HEK293 (cell line): ENCODE data around the gene TTLL7.

Experiments
- CTCF ChIA-PET: fragments of 350-600 bp; formaldehyde crosslinking; extraction: SDS; loops from one replicate; lab custom pipeline; 2021; ENCODE audit warnings: antibody characterized with exemption; lab: Yijun Ruan, JAX
- POLR2A ChIA-PET: fragments of 300-600 bp; formaldehyde crosslinking; extraction: SDS; loops from one replicate; lab custom pipeline; 2020; ENCODE audit warnings: antibody characterized with exemption, inconsistent platforms; lab: Yijun Ruan, JAX
- H3K27ac ChIP-seq: fragments of 200-500 bp; sonication (Bioruptor generic); 2 replicates; pipeline ENCODE4 v1.5.1; 2014; ENCODE audit warnings: low read depth, low read length, control low read depth, inconsistent platforms; ENCODE audit errors: extremely low read depth
- H3K36me3 ChIP-seq, 2 experiments: fragments of 200-500 bp in 1 of 2; sonication (Bioruptor generic) in 1 of 2; 1 replicate in 1 of 2; 2 replicates in 1 of 2; pipeline ENCODE4 v1.5.1; 2014 to 2017; ENCODE audit warnings: inconsistent platforms in 2 of 2, low read length in 2 of 2; ENCODE audit not compliant: control insufficient read depth in 2 of 2, insufficient read depth in 1 of 2
- H3K4me1 ChIP-seq: fragments of 200-500 bp; sonication (Bioruptor generic); 2 replicates; pipeline ENCODE4 v1.5.1; 2014; ENCODE audit warnings: mild to moderate bottlenecking, low read length, inconsistent platforms; ENCODE audit not compliant: control insufficient read depth, insufficient read depth
- H3K4me3 ChIP-seq: 2 replicates; pipeline ENCODE4 v1.5.1; 2011; ENCODE audit warnings: low read depth, mild to moderate bottlenecking, control low read depth, low read length, moderate library complexity
- H3K9me3 ChIP-seq: fragments of 200-500 bp; sonication (Bioruptor generic); 2 replicates; pipeline ENCODE4 v1.5.1; 2014; ENCODE audit warnings: low read depth, low read length, inconsistent platforms; ENCODE audit not compliant: control insufficient read depth, insufficient read depth
- KLF8 ChIP-seq: fragments of 450-650 bp; formaldehyde crosslinking; IDR thresholded peaks from 2 replicates; pipeline ENCODE4 v1.5.1; 2016; ENCODE audit warnings: missing biosample characterization, missing genetic modification characterization
- PRDM1 ChIP-seq: fragments of 450-650 bp; formaldehyde crosslinking; IDR thresholded peaks from 2 replicates; pipeline ENCODE4; 2016; ENCODE audit warnings: missing biosample characterization, missing genetic modification characterization
- SALL2 ChIP-seq: fragments of 450-650 bp; formaldehyde crosslinking; IDR thresholded peaks from 2 replicates; pipeline ENCODE4 v1.5.0; 2017; ENCODE audit warnings: missing biosample characterization, mild to moderate bottlenecking, missing genetic modification characterization, borderline replicate concordance
- ZNF175 ChIP-seq: fragments of 450-650 bp; formaldehyde crosslinking; IDR thresholded peaks from 2 replicates; pipeline ENCODE4 v1.5.1; 2016; ENCODE audit warnings: missing biosample characterization, missing genetic modification characterization
- ZNF37A ChIP-seq: fragments of 450-650 bp; IDR thresholded peaks from 2 replicates; pipeline ENCODE4 v1.5.1; 2018; ENCODE audit warnings: missing biosample characterization, missing genetic modification characterization
- ZNF521 ChIP-seq: fragments of 450-650 bp; formaldehyde crosslinking; IDR thresholded peaks from 2 replicates; pipeline ENCODE4 v1.5.1; 2017; ENCODE audit warnings: missing biosample characterization, mild to moderate bottlenecking, missing genetic modification characterization
- ZNF555 ChIP-seq: fragments of 450-650 bp; formaldehyde crosslinking; conservative IDR thresholded peaks from 2 replicates; pipeline ENCODE4 v1.5.1; 2017; ENCODE audit warnings: missing biosample characterization, mild to moderate bottlenecking, missing genetic modification characterization, inconsistent platforms
- ZNF776 ChIP-seq: fragments of 450-650 bp; formaldehyde crosslinking; IDR thresholded peaks from 2 replicates; pipeline ENCODE4 v1.5.0; 2017; ENCODE audit warnings: missing biosample characterization, missing genetic modification characterization, borderline replicate concordance
- TF ChIP-seq, protein P1 (sequence below): fragments of 450-650 bp; formaldehyde crosslinking; IDR thresholded peaks from 2 replicates; pipeline ENCODE4 v1.5.1; 2016; ENCODE audit warnings: missing biosample characterization, missing genetic modification characterization, borderline replicate concordance
- TF ChIP-seq, protein P2 (sequence below): fragments of 450-650 bp; formaldehyde crosslinking; IDR thresholded peaks from 2 replicates; pipeline ENCODE4 v1.5.1; 2016; ENCODE audit warnings: missing biosample characterization, missing genetic modification characterization
- TF ChIP-seq, protein P3 (sequence below): fragments of 450-650 bp; formaldehyde crosslinking; IDR thresholded peaks from 2 replicates; pipeline ENCODE4 v1.5.1; 2016; ENCODE audit warnings: missing biosample characterization, missing genetic modification characterization

The TTLL7 gene

DNA sequence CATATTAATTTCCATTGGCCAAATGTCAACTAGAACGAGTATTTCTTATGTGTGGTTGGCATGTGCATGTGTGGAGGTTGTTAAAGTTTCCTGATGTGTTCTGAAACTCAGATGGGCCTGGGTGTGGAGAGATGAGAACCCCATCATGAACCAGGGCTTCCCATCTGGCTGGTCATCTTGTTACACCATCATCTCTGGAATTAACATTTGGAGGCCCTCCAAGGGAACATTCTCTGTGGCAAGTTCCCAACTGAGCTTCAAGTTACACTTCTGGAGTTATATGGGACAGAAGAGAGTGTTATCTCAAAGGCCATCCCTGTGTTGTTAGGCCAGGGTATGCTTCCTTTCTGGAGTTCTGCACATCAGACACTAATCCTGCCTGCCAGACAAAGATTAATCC lies 183.6 kb downstream of the TTLL7 start:
- TF ChIP-seq ZNF37A (tag by site-specific recombination) (no peak), ZNF521 (tag by site-specific recombination) (no peak), KLF8 (tag by site-specific recombination) (no peak), ZNF175 (no peak), ZNF776 (no peak), PRDM1 (no peak), ZNF555 (tag by site-specific recombination) (no peak), SALL2 (tag by site-specific recombination) (no peak)
- TF ChIP-seq, protein P1, sequence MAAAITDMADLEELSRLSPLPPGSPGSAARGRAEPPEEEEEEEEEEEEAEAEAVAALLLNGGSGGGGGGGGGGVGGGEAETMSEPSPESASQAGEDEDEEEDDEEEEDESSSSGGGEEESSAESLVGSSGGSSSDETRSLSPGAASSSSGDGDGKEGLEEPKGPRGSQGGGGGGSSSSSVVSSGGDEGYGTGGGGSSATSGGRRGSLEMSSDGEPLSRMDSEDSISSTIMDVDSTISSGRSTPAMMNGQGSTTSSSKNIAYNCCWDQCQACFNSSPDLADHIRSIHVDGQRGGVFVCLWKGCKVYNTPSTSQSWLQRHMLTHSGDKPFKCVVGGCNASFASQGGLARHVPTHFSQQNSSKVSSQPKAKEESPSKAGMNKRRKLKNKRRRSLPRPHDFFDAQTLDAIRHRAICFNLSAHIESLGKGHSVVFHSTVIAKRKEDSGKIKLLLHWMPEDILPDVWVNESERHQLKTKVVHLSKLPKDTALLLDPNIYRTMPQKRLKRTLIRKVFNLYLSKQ: no peak
- TF ChIP-seq, protein P2, sequence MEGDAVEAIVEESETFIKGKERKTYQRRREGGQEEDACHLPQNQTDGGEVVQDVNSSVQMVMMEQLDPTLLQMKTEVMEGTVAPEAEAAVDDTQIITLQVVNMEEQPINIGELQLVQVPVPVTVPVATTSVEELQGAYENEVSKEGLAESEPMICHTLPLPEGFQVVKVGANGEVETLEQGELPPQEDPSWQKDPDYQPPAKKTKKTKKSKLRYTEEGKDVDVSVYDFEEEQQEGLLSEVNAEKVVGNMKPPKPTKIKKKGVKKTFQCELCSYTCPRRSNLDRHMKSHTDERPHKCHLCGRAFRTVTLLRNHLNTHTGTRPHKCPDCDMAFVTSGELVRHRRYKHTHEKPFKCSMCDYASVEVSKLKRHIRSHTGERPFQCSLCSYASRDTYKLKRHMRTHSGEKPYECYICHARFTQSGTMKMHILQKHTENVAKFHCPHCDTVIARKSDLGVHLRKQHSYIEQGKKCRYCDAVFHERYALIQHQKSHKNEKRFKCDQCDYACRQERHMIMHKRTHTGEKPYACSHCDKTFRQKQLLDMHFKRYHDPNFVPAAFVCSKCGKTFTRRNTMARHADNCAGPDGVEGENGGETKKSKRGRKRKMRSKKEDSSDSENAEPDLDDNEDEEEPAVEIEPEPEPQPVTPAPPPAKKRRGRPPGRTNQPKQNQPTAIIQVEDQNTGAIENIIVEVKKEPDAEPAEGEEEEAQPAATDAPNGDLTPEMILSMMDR: no peak
- TF ChIP-seq, protein P3, sequence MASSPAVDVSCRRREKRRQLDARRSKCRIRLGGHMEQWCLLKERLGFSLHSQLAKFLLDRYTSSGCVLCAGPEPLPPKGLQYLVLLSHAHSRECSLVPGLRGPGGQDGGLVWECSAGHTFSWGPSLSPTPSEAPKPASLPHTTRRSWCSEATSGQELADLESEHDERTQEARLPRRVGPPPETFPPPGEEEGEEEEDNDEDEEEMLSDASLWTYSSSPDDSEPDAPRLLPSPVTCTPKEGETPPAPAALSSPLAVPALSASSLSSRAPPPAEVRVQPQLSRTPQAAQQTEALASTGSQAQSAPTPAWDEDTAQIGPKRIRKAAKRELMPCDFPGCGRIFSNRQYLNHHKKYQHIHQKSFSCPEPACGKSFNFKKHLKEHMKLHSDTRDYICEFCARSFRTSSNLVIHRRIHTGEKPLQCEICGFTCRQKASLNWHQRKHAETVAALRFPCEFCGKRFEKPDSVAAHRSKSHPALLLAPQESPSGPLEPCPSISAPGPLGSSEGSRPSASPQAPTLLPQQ (tag by site-specific recombination): no peak
- no peaks in the 10 kb centered on the region for H3K9me3 ChIP-seq
- H3K36me3 ChIP-seq: no peaks in the 10 kb centered on the region
- CTCF ChIA-PET: no interaction called here
- H3K27ac ChIP-seq: no peak overlapping the region
- POLR2A ChIA-PET: no interaction called here
- H3K4me1 ChIP-seq: no peaks in the 10 kb centered on the region
- no peak overlapping the region for H3K4me3 ChIP-seq
